HG02885 (cell line): Measurements from ENCODE around the gene PHC2.

ENCODE experiments used
- ATAC-seq: cut with Tn5 transposase; IDR thresholded peaks from one replicate; pipeline ENCODE4 v1.9.1; 2021; ENCODE audit warnings: mild to moderate bottlenecking; ENCODE audit not compliant: unreplicated experiment, poor library complexity

PHC2 gene

GRCh38 chr1:33337441-33337840 lies 93.5 kb downstream of the PHC2 start:
- ATAC-seq = no peak

GRCh38 chr1:33336580-33336979 lies 94.3 kb downstream of the PHC2 start:
- no peak for ATAC-seq

GRCh38 chr1:33335020-33335419 lies 95.9 kb downstream of the PHC2 start:
- ATAC-seq = no peak

GRCh38 chr1:33334081-33334552 lies 96.8 kb downstream of the PHC2 start:
- ATAC-seq = no peak

- ATAC-seq = no peak
Observed at GRCh38 chr1:33332881-33333280, 98.0 kb downstream of the PHC2 start.

- no peak for ATAC-seq
Observed at GRCh38 chr1:33332357-33332789, 98.5 kb downstream of the PHC2 start.

GRCh38 chr1:33331444-33332356 lies 99.2 kb downstream of the PHC2 start:
- ATAC-seq = no peak

- no peak for ATAC-seq
Observed at GRCh38 chr1:33330906-33331305, 100.0 kb downstream of the PHC2 start.

- ATAC-seq = no peak
Observed at GRCh38 chr1:33330361-33330890, 100.5 kb downstream of the PHC2 start.

GRCh38 chr1:33329600-33330305 lies 101.1 kb downstream of the PHC2 start:
- no peak for ATAC-seq

GRCh38 chr1:33328817-33329216 lies 102.1 kb downstream of the PHC2 start:
- ATAC-seq = no peak

- ATAC-seq = no peak
Observed at GRCh38 chr1:33327587-33328325, 103.1 kb downstream of the PHC2 start.

GRCh38 chr1:33326785-33327184 lies 104.1 kb downstream of the PHC2 start:
- ATAC-seq = no peak

GRCh38 chr1:33324677-33325575 lies 106.0 kb downstream of the PHC2 start:
- ATAC-seq = no peak

- ATAC-seq = no peak
Observed at GRCh38 chr1:33323663-33324477, 107.0 kb downstream of the PHC2 start.

- no peak for ATAC-seq
Observed at GRCh38 chr1:33322870-33323585, 107.9 kb downstream of the PHC2 start.

- ATAC-seq = no peak
Observed at GRCh38 chr1:33322109-33322508, 108.8 kb downstream of the PHC2 start.

- ATAC-seq = no peak
Observed at GRCh38 chr1:33321178-33321577, 109.7 kb downstream of the PHC2 start.
